AG10803 (cell line): Measurements from ENCODE around the gene B3GALNT2.
A peak's percentile ranks its signal among the peaks of the same experiment; 100 is the strongest.

Experiments
- DNase-seq: peaks from one replicate; pipeline ENCODE4 v3.0.0; 2010; ENCODE audit warnings: low read depth
- H3K4me3 ChIP-seq: 2 replicates; pipeline ENCODE4 v1.5.1; 2011; ENCODE audit warnings: mild to moderate bottlenecking, low read length, control low read depth
- TF ChIP-seq, protein P1 (sequence below): conservative IDR thresholded peaks from 2 replicates; pipeline ENCODE4 v1.5.1; 2011; ENCODE audit warnings: mild to moderate bottlenecking, low read length, control low read depth, inconsistent platforms

B3GALNT2 gene

DNA sequence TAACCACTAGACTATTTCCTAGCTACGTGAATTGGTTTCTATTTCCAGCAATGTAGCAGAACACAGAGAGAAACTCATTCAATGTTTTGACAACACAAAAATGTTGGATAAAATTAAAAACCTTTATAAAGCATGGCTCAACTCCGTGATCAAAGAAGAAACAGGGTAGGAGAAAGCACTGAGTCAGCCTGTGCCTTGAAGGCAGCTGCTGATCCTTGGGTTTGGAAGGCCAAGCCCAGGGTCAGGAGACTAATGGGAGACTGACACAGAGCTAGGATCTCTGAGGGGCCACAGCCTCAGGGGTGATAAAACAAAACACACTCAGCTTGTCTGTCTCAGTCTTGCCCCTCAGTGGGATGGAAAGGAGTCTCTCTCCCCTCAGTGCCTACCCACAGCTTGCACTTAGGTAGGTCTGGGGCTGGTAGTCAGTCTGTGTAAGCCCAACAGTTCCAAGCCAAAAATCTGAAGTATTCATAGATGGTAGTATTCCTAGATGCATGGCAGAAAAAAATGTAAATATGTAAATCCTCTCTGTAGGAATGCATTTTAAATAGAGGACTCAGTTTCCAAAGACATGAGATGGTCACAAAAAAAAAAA is 53.3 kb downstream of the B3GALNT2 start:
- no peak overlapping the region for H3K4me3 ChIP-seq
- DNase-seq, result no peak
- TF ChIP-seq, protein P1, sequence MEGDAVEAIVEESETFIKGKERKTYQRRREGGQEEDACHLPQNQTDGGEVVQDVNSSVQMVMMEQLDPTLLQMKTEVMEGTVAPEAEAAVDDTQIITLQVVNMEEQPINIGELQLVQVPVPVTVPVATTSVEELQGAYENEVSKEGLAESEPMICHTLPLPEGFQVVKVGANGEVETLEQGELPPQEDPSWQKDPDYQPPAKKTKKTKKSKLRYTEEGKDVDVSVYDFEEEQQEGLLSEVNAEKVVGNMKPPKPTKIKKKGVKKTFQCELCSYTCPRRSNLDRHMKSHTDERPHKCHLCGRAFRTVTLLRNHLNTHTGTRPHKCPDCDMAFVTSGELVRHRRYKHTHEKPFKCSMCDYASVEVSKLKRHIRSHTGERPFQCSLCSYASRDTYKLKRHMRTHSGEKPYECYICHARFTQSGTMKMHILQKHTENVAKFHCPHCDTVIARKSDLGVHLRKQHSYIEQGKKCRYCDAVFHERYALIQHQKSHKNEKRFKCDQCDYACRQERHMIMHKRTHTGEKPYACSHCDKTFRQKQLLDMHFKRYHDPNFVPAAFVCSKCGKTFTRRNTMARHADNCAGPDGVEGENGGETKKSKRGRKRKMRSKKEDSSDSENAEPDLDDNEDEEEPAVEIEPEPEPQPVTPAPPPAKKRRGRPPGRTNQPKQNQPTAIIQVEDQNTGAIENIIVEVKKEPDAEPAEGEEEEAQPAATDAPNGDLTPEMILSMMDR, result no peak

DNA sequence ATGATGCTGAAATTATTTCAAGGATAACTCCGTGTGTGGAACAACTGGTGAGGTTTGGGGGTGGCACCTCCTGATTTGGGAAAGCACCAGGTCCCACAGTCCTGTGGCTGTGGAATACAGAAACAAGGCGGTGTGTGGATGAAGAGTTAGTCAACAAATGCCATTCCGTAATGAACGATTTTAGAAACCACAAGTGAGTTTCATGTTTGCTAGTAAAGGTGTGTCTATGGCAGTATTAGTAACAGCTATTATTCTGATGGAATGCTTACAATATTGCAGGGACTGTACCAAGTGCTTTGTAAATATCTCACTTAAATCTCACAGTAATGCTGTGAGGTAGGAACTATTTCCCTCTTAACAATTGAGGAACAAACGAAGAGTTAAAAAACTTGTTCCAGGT is 53.8 kb downstream of the B3GALNT2 start:
- DNase-seq, result no peak
- H3K4me3 ChIP-seq, result no peak overlapping the region
- TF ChIP-seq, protein P1, result no peak

DNA sequence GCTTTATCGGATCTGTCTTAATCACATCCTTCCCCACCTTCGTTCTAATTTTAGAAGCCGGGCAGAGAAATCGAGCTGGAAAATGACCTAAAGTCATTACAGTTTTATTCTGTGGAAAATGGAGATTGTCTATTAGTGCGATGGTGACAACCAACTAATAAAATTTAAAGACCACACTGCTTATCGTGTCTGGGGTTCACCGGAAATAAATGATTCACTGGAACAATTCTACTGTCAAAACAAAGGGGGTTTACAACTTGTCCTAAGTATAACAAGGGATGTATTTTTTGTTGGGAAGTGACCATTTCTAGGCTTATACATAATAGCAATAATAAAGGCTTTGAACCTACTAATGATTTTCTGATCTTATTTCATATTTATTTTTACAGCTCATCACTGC is 55.6 kb downstream of the B3GALNT2 start:
- H3K4me3 ChIP-seq, result no peak overlapping the region
- TF ChIP-seq, protein P1, result no peak
- DNase-seq, result no peak

DNA sequence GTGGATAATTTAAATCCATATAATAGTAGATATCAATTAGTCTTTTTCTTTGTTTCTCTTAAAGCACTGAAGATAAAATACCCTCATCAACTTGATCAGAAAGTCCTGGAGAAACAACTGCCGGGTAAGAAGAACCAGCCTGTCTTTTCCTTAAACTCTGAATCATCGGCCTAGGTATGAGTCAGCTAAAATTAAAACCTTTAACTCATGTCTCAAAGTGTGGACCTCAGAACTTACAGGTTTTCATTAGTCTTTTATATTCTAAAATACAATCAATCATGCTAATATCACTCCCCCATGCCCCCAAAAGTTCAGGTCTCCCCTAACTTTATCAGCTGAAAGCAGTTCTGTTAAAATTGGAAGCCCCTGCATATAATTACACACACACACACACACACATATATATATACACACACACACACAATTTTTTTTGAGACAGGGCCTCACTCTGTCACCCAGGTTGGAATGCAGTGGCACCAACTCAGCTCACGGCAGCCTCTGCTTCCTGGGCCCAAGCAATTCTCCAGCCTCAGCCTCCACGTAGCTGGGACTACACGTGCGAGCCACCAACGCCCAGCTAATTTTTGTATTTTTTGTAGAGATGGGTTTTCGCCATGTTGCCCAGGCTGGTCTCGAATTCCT is 61.3 kb downstream of the B3GALNT2 start:
- peak; percentile 69 for DNase-seq
- H3K4me3 ChIP-seq, result no peak overlapping the region
- TF ChIP-seq, protein P1, result no peak

DNA sequence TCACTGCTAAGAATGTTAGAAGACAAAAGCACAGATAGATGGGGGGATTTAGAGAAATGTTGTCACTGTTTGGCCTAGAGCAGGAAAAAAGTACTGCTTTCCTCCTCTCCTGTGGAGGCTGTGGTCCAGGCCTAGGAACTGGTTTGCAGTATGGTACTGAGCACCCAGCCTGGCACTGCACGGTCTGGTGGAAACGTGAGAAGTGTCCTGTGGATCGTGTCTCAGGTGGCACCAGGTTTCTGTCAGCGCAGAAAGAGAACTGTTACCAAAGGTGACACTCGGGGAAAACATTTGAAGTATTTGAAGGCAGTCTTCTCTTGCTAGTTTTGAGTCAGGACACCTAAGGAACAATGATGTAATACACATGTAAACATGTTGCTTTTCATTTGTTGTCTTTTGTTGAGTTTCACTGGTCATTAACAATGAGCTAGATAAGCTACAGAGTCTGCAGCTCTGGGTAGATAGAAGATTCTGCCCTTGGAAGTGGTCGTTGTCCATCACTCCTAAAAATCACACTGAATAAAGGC is 63.0 kb downstream of the B3GALNT2 start:
- H3K4me3 ChIP-seq, result no peak overlapping the region
- TF ChIP-seq, protein P1, result no peak
- no peak for DNase-seq

DNA sequence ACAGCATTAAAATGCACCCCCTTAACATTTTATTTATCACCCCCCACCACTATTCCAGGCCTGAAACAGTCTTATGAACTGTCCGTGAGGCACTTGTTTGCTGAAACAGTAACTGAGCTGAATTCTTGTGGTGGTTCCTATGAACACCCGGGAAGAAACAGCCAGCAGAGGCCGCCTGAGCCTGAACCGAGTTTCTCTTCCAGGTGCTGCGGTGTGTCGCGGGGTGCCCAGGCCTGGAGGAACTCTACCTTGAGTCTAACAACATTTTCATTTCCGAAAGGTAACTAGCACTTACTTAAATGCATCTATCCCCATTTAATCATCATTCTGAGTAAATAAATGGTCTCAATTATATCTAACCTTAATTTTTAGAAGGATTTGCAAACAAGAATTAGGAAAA is 70.3 kb downstream of the B3GALNT2 start:
- no peak overlapping the region for H3K4me3 ChIP-seq
- TF ChIP-seq, protein P1, result no peak
- DNase-seq, result no peak

DNA sequence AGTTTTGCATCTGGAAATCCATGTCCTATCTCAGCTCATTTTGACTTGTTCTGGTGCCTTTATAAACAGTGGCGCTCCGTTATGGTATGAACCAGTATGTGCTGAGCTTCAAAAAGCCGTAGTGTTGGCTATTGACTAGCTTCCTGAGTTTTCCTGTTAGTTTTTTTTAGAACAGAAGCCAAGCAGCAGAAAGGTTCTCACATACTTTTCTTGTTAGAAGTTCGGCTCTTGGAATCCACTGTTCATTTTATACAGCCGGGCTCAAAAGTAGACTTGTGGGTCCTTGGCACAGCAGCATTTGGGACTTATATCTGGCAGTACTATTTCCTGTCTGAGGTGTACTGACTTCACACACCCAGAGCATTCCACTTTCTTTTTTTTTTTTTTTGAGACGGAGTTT is 73.3 kb downstream of the B3GALNT2 start:
- TF ChIP-seq, protein P1, result no peak
- peak; percentile 58 for DNase-seq
- no peak overlapping the region for H3K4me3 ChIP-seq
